ENCODE measurements around the gene NBEAL2.

- no peak for TF ChIP-seq CTCF (IDR thresholded peaks at IDR 0.05 in 4 of 5, conservative IDR thresholded peaks at IDR 0.05 in 1 of 5)
- no peak for TF ChIP-seq POLR2A (IDR thresholded peaks at IDR 0.05)
These were observed 26.7 kb downstream of the NBEAL2 start for GRCh38 chr3:47006145-47006651.

Measured in gastrocnemius medialis (tissue), 4 donors.